T-helper 1 cell (primary cell): ENCODE data around the gene CTSV.
"Not testable (repeated sequence)": the region's sequence is repeated elsewhere in the genome, so short reads cannot be mapped to it uniquely, and the experiment has no call there.

Source experiments
- DNase-seq, 5 donors: peaks; one replicate each; pipeline ENCODE4 v3.0.0-alpha.2; 2012 to 2020

Gene CTSV

GRCh38 chr9:97039514-97039860, 545 bp upstream of the CTSV start:
- DNase-seq = no peak

GRCh38 chr9:97023505-97023904, 15.4 kb downstream of the CTSV start:
- not testable (repeated sequence) for DNase-seq

- DNase-seq = peak; percentile 60 to 76 (median 69)
Observed at GRCh38 chr9:97013151-97014132, 25.5 kb downstream of the CTSV start.

- peak in 1 of 5 donors; percentile 30 for DNase-seq
Observed at GRCh38 chr9:97012617-97013016, 26.3 kb downstream of the CTSV start.

GRCh38 chr9:97002195-97002594, 36.7 kb downstream of the CTSV start:
- not testable (repeated sequence) for DNase-seq

- not testable (repeated sequence) for DNase-seq
Observed at GRCh38 chr9:97001338-97001737, 37.6 kb downstream of the CTSV start.

GRCh38 chr9:97000139-97000787, 38.7 kb downstream of the CTSV start:
- DNase-seq = not testable (repeated sequence)

GRCh38 chr9:96999733-97000132, 39.2 kb downstream of the CTSV start:
- not testable (repeated sequence) for DNase-seq

- not testable (repeated sequence) for DNase-seq
Observed at GRCh38 chr9:96997009-96997701, 41.8 kb downstream of the CTSV start.

GRCh38 chr9:96994531-96995016, 44.4 kb downstream of the CTSV start:
- not testable (repeated sequence) for DNase-seq

- DNase-seq = not testable (repeated sequence)
Observed at GRCh38 chr9:96992303-96992702, 46.6 kb downstream of the CTSV start.

- DNase-seq = not testable (repeated sequence)
Observed at GRCh38 chr9:96989747-96990318, 49.1 kb downstream of the CTSV start.

GRCh38 chr9:96984887-96985286, 54.1 kb downstream of the CTSV start:
- DNase-seq = not testable (repeated sequence)

GRCh38 chr9:96984139-96984538, 54.8 kb downstream of the CTSV start:
- not testable (repeated sequence) for DNase-seq

GRCh38 chr9:96983496-96984122, 55.3 kb downstream of the CTSV start:
- not testable (repeated sequence) for DNase-seq
